Measurements from ENCODE around the gene CHTOP. TPM values are rescaled to one million over a fixed set of nuclear protein-coding genes. Genes with fewer than 3 reads are reported as not detected.
A peak's percentile ranks its signal among the peaks of the same experiment; 100 is the strongest.

The CHTOP gene
- 76.7 and 84.9 TPM in 2 replicates for polyA plus RNA-seq (2012; rRNA removed)
- polyA plus RNA-seq (2012; cell fraction: cytosol; rRNA removed): 63.8 and 71.2 TPM in 2 replicates
- 96.8 and 111 TPM in 2 replicates for polyA plus RNA-seq (2012; cell fraction: nucleus; rRNA removed)

GRCh38 chr1:153633754-153634665 is at the start of gene CHTOP:
Gene CHTOP, plus strand, starts transcription at chr1:153634066. Its CDS starts 2,523 bp downstream, at chr1:153636589.
- ChIA-PET CTCF (interaction anchor here (1.0 to 2.7 kb wide), 9 partner anchors 10 to 351 kb away, joined by 3 to 11 read pairs (median 6); partner anchors contain the start of gene S100A14), POLR2A (interaction anchor here (0.6 to 2.6 kb wide), 13 partner anchors 13 to 356 kb away, joined by 3 to 32 read pairs (median 3); partner anchors contain the start of genes RPS27, S100A14 and SNAPIN)
- peaks cover 53% of the 10 kb centered on the region for H3K79me2 ChIP-seq (ENCODE audit: insufficient read depth)
- peak; percentile 99 for TF ChIP-seq YY1 (IDR thresholded peaks at IDR 0.05; ENCODE audit: low read depth)
- TF ChIP-seq CTCF (IDR thresholded peaks at IDR 0.05): no peak
- no peak for TF ChIP-seq IRF3 (IDR thresholded peaks at IDR 0.05; ENCODE audit: low read depth, low read length)
- peak; percentile 56; the same call in 1 of the 2 replicates for TF ChIP-seq ELF1 (IDR thresholded peaks at IDR 0.05)
- no peak for TF ChIP-seq MEF2A (IDR thresholded peaks at IDR 0.05; ENCODE audit: borderline replicate concordance, low read depth)
- TF ChIP-seq EP300 (IDR thresholded peaks at IDR 0.05; ENCODE audit: borderline replicate concordance in 1 of 2, low read depth in 1 of 2, low read length in 1 of 2): no peak
- no peak for TF ChIP-seq JUND (IDR thresholded peaks at IDR 0.05)
- no peak for TF ChIP-seq SIN3A (IDR thresholded peaks at IDR 0.05; ENCODE audit: borderline replicate concordance, low read depth, low read length)
- TF ChIP-seq TCF12 (IDR thresholded peaks at IDR 0.05): 0 out of 2 replicates have a peak, but pooled peaks have one; percentile 27
- TF ChIP-seq USF2 (IDR thresholded peaks at IDR 0.05; ENCODE audit: borderline replicate concordance, low read depth, low read length): no peak
- no peak for TF ChIP-seq FOXM1 (IDR thresholded peaks at IDR 0.05; ENCODE audit: low read depth)
- no peak; the same call in none of the 2 replicates for TF ChIP-seq MAX (IDR thresholded peaks at IDR 0.05; ENCODE audit: low read depth)
- peak; percentile 88 for TF ChIP-seq POLR2AphosphoS5 (IDR thresholded peaks at IDR 0.05; ENCODE audit: low read depth, low read length)
- TF ChIP-seq CHD2 (IDR thresholded peaks at IDR 0.05; ENCODE audit: low read length, partially characterized antibody): peak; percentile 67
- peak; percentile 98 for TF ChIP-seq NRF1 (IDR thresholded peaks at IDR 0.05; ENCODE audit: low read depth, low read length)
- TF ChIP-seq RAD21 (IDR thresholded peaks at IDR 0.05; ENCODE audit: low read length): no peak
- no peak for TF ChIP-seq RCOR1 (IDR thresholded peaks at IDR 0.05; ENCODE audit: low read length)
- TF ChIP-seq GATA2 (CRISPR knock-in tag; IDR thresholded peaks at IDR 0.05): no peak
- TF ChIP-seq RFX5 (IDR thresholded peaks at IDR 0.05; ENCODE audit: low read length): no peak
- no peak for TF ChIP-seq ZBTB33 (IDR thresholded peaks at IDR 0.05; ENCODE audit: borderline replicate concordance, low read depth)
- TF ChIP-seq SMC3 (IDR thresholded peaks at IDR 0.05; ENCODE audit: low read depth, low read length): no peak
- TF ChIP-seq GABPA (IDR thresholded peaks at IDR 0.05; ENCODE audit: low read depth): peak; percentile 47
- TF ChIP-seq EZH2phosphoT487 (IDR thresholded peaks at IDR 0.05; ENCODE audit: borderline replicate concordance, low read depth): no peak
- peak; percentile 91 for TF ChIP-seq MXI1 (IDR thresholded peaks at IDR 0.05; ENCODE audit: low read depth, low read length)
- peak; percentile 97 for TF ChIP-seq TEAD4 (IDR thresholded peaks at IDR 0.05; ENCODE audit: borderline replicate concordance, insufficient read depth)

More at GRCh38 chr1:153633754-153634665, at the start of gene CHTOP:
- H2AFZ ChIP-seq (ENCODE audit: low read depth): no peak within 1 kb of the TSS
- no peaks in the 10 kb centered on the region for H3K9me3 ChIP-seq
- DNase-seq: peak; percentile 94
- peak within 1 kb of the TSS; percentile 100 for H3K27ac ChIP-seq (ENCODE audit: low read depth in 2 of 2, low read length in 1 of 2)
- peaks cover 3% of the 10 kb centered on the region; the same call in 1 of the 2 replicates for H4K20me1 ChIP-seq (ENCODE audit: insufficient read depth)
- H3K9ac ChIP-seq: peak within 1 kb of the TSS; percentile 100
- H3K4me1 ChIP-seq (ENCODE audit: control insufficient read depth in 1 of 2, insufficient read depth in 2 of 2, low read depth in 1 of 2, low read length in 1 of 2): no peaks in the 10 kb centered on the region; a peak in 1 of 4 replicates
- H3F3A ChIP-seq (replicated peaks; ENCODE audit: insufficient read depth): peaks cover 20% of the 10 kb centered on the region
- no peaks in the 10 kb centered on the region for H3K27me3 ChIP-seq (ENCODE audit: insufficient read depth)
- WGBS (ENCODE audit: low lambda C conversion rate): 5% methylated on average over 37 of the region's 65 CpGs
- H3K4me3 ChIP-seq (ENCODE audit: low read depth in 2 of 2, low read length in 1 of 2): peak within 1 kb of the TSS; percentile 91 to 97
- H3K36me3 ChIP-seq (replicated peaks in 1 of 2; ENCODE audit: control insufficient read depth in 1 of 2, insufficient read depth in 2 of 2, low read length in 1 of 2): peaks cover 29 to 36% of the 10 kb centered on the region in 2 experiments
- peak within 1 kb of the TSS; percentile 90 for H3K4me2 ChIP-seq
- H3K9me2 ChIP-seq: no peaks in the 10 kb centered on the region
